IPS-NIHi7 (cell line): ENCODE data around the gene MICB.
"Not testable (repeated sequence)": the region's sequence is repeated elsewhere in the genome, so short reads cannot be mapped to it uniquely, and the experiment has no call there.

Experiments
- DNase-seq: peaks from one replicate; pipeline ENCODE4 v3.0.0; 2012; ENCODE audit warnings: mixed read lengths; ENCODE audit errors: extremely low spot score

The MICB gene

GRCh38 chr6:31473780-31474761, 23.9 kb upstream of the MICB start:
- DNase-seq = no peak

- peak; percentile 55 for DNase-seq
These were observed 23.1 kb upstream of the MICB start for GRCh38 chr6:31474871-31475286.

- DNase-seq = peak; percentile 15
These were observed 21.3 kb upstream of the MICB start for GRCh38 chr6:31476515-31477139.

- DNase-seq = no peak
These were observed 20.4 kb upstream of the MICB start for GRCh38 chr6:31477521-31477920.

GRCh38 chr6:31478186-31478950, 19.6 kb upstream of the MICB start:
- no peak for DNase-seq

- no peak for DNase-seq
These were observed 18.6 kb upstream of the MICB start for GRCh38 chr6:31479151-31479932.

GRCh38 chr6:31479933-31480535, 17.9 kb upstream of the MICB start:
- DNase-seq = no peak

- DNase-seq = no peak
These were observed 17.4 kb upstream of the MICB start for GRCh38 chr6:31480574-31480973.

- no peak for DNase-seq
These were observed 14.6 kb upstream of the MICB start for GRCh38 chr6:31483392-31483791.

- DNase-seq = no peak
These were observed 12.9 kb upstream of the MICB start for GRCh38 chr6:31485055-31485454.

- not testable (repeated sequence) for DNase-seq
These were observed 11.7 kb upstream of the MICB start for GRCh38 chr6:31486065-31486837.

GRCh38 chr6:31487674-31488073, 10.3 kb upstream of the MICB start:
- DNase-seq = not testable (repeated sequence)

- no peak for DNase-seq
These were observed 8.9 kb upstream of the MICB start for GRCh38 chr6:31489086-31489485.

GRCh38 chr6:31490115-31490873, 7.7 kb upstream of the MICB start:
- DNase-seq = no peak

- DNase-seq = not testable (repeated sequence)
These were observed 4.4 kb upstream of the MICB start for GRCh38 chr6:31493550-31493874.

- peak; percentile 62 for DNase-seq
These were observed 3.9 kb upstream of the MICB start for GRCh38 chr6:31493875-31494694.

GRCh38 chr6:31495580-31495979, 2.4 kb upstream of the MICB start:
- DNase-seq = no peak

GRCh38 chr6:31496826-31497225, 1.1 kb upstream of the MICB start:
- DNase-seq = not testable (repeated sequence)

- no peak for DNase-seq
These were observed 803 bp downstream of the MICB start for GRCh38 chr6:31498748-31499147.
